Rectal smooth muscle tissue (tissue), 1 donor: ENCODE data around the gene SLC27A5.

Source experiments
- H3K27ac ChIP-seq: one replicate; pipeline ENCODE4 v1.7.0; 2013; ENCODE audit warnings: low read depth, low read length, inconsistent platforms
- H3K27me3 ChIP-seq: one replicate; pipeline ENCODE4 v1.7.0; 2013; ENCODE audit warnings: low read length; ENCODE audit not compliant: control insufficient read depth, insufficient read depth
- H3K36me3 ChIP-seq: one replicate; pipeline ENCODE4 v1.7.0; 2013; ENCODE audit warnings: low read length; ENCODE audit not compliant: control insufficient read depth, insufficient read depth
- H3K4me1 ChIP-seq: one replicate; pipeline ENCODE4 v1.7.0; 2013; ENCODE audit warnings: low read length; ENCODE audit not compliant: control insufficient read depth, insufficient read depth
- H3K4me3 ChIP-seq: one replicate; pipeline ENCODE4 v1.7.0; 2013; ENCODE audit warnings: low read length
- H3K9ac ChIP-seq: one replicate; pipeline ENCODE4 v1.7.0; 2013; ENCODE audit warnings: low read length

SLC27A5 gene

DNA sequence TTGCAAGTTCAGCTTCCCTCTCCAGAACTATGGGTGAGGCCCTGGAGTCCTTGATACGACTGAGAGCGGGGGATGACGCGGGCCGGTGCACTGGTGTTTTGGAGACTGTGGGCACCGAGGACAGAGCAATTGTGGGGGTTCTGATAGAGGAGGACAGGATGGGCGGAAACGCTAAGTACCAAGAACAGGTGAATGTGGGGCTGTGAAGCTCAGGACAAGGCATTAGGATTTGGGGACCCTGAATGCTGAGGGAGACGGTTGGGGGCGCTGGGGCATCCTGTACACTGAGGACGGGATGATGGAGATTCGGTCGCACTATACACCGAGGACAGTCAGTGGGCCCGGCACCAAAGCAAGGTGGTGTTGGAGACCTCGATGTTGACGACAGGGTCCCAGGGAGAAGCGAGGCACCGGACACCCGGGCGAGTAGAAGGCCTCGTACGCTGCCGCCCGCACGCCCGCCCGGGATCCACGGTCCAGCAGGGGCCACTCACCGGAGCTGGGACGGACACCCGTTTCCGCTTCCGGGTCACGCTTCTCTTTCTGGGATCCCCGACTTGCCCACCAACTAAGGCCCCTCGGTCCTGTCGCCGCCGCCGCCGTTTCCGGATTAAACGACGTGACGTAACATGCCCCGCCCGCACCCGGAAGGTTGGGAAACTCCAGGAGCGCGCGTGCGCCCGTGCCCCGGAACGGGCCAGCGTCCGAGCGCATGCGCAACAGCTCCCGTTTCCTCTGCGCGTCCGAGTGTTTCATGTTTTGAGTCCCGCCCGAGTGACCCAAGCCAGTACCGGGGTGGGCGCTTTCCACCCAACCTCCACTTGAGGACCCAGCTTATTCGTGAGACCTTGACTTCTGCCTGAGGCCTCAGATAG is 42.9 kb upstream of the SLC27A5 start, which contains the start of gene CHMP2A:
Gene CHMP2A (minus strand): TSS at position 612 of the 875 bp plus-strand sequence. CDS start 893 bp downstream, outside the sequence.
- H3K36me3 ChIP-seq: peaks cover 32% of the 10 kb centered on the region
- peaks cover 17% of the 10 kb centered on the region for H3K4me1 ChIP-seq

DNA sequence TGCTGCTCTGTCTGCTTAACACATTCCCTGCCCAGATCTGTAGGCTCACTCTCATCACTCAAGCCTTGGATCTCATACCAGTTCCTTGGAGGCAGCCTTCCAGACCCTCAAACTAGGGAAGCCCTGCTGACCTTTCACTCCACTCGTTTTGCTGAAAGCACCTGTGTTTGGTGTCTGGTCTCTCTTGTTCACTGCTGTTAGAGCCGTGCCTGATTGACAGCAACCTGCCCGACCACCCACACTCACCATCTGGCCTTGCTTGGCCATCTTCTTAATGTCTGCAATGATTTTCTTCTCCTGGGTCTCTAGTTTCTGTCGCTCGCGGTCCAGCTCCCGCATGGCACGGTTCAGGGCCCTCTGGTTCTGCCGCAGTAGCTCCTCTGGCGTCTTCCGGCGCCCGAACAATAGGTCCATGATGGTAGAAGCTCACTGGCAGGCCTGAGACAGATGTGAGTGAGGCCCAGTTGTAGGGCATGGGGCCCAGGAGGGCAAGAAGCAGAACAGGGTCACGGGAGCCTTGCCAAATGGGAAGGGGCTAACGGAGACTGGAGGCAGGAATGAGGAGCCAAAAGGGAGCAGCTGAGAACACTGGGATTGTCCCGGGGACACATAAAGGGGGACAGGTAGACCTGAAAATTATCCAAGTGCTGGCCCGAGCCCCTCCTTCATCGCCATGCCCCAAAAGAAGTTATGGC is 42.2 kb upstream of the SLC27A5 start:
- peaks cover 17% of the 10 kb centered on the region for H3K4me1 ChIP-seq
- H3K36me3 ChIP-seq: peaks cover 40% of the 10 kb centered on the region

More for the DNA sequence above, 42.9 kb upstream of the SLC27A5 start, which contains the start of gene CHMP2A:
- Histone ChIP-seq H3K4me3 (peak within 1 kb of the TSS; percentile 89), H3K27me3 (no peaks in the 10 kb centered on the region), H3K27ac (peak within 1 kb of the TSS; percentile 92), H3K9ac (peak within 1 kb of the TSS; percentile 89)

DNA sequence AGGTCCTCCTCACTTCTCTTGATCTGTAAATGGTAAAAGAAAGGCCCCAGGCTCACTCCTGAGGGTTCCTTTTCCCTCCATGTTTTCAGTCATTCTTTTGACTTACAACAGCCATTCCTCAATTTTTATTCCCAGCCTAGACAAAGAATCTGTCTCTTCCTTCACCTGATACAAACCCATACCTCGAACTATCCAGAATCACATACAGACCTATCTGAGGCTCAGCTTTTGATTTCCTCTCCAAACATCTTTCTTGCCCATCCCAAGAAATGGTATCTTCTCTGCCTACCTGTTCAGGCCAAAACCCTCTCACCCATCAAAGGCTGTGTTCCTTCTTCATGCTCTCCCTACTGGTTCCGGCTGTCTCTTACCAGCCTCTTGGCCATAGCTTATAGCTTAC is 40.9 kb upstream of the SLC27A5 start:
- Histone ChIP-seq H3K27ac (no peak overlapping the region), H3K9ac (no peak overlapping the region), H3K4me3 (no peak overlapping the region), H3K36me3 (peaks cover 52% of the 10 kb centered on the region), H3K4me1 (peaks cover 17% of the 10 kb centered on the region), H3K27me3 (no peaks in the 10 kb centered on the region)

More for the DNA sequence above, 42.2 kb upstream of the SLC27A5 start:
- Histone ChIP-seq H3K27me3 (no peaks in the 10 kb centered on the region), H3K27ac (peak overlapping the region; percentile 92), H3K4me3 (peak overlapping the region; percentile 89), H3K9ac (peak overlapping the region; percentile 89)

DNA sequence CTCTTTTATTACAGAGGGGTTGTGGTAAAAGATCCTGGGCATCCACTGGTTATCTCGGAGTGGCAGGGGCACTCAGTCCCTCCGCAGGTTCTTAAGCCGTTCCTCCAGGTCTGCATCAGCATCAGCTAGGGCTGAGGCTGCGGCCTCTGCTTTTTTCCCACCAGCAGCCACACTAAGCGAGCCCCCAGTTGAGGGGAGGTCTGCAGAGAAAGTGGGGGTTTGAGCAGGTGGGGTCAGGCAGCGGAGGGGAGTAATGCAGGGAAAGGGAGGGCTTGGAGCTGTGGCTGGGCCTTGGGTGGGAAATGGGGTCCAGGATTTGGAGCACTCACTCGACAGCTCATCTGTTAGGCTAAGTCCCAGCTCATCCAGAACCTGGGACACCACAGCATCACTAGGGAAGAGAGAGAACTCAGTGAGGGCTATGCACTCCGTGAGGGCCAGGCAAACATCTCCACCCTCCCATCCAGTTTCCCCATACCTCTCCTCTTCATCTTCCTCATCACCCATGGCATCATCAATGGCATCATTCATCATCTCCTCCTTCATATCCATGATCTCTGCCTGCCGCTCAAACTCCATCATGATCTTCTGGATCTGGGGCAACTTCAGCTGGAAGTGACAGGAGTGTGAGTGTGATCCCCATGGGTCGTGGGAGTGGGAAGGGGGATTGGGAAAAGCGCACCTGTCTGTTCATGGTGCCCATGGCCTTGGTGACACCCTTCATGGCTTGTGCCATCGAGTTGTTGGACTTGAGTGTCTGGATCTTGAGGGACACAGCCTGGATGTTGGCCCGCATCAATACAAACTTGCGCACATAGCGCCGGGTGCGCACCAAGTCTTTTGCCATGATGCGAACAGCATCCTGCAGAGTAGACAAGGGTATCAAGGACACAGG is 40.0 kb upstream of the SLC27A5 start:
- H3K4me1 ChIP-seq: peaks cover 12% of the 10 kb centered on the region
- H3K27me3 ChIP-seq: no peaks in the 10 kb centered on the region
- H3K27ac ChIP-seq: no peak overlapping the region
- H3K36me3 ChIP-seq: peaks cover 53% of the 10 kb centered on the region
- H3K4me3 ChIP-seq: no peak overlapping the region
- no peak overlapping the region for H3K9ac ChIP-seq

DNA sequence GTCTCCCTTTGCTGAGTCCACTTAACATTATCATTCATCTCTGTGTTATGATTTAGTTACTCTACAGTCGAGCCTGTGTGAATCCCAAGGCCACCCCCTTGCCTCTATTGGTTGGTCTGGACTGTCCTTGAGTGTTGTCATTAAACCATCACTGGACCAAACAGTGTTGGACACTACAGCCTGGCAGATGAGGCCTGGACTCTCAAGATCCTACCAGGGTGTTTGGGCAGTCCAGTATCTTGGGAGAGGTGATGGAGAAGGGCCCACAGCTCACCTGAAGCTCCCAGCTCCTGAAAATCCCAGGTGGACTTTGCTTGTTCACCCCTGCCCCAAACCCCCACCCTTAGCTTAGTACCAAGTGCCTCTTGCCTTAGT is 39.3 kb upstream of the SLC27A5 start:
- H3K36me3 ChIP-seq: peaks cover 51% of the 10 kb centered on the region
- H3K27ac ChIP-seq: no peak overlapping the region
- H3K27me3 ChIP-seq: no peaks in the 10 kb centered on the region
- no peak overlapping the region for H3K9ac ChIP-seq
- peaks cover 17% of the 10 kb centered on the region for H3K4me1 ChIP-seq
- H3K4me3 ChIP-seq: no peak overlapping the region

DNA sequence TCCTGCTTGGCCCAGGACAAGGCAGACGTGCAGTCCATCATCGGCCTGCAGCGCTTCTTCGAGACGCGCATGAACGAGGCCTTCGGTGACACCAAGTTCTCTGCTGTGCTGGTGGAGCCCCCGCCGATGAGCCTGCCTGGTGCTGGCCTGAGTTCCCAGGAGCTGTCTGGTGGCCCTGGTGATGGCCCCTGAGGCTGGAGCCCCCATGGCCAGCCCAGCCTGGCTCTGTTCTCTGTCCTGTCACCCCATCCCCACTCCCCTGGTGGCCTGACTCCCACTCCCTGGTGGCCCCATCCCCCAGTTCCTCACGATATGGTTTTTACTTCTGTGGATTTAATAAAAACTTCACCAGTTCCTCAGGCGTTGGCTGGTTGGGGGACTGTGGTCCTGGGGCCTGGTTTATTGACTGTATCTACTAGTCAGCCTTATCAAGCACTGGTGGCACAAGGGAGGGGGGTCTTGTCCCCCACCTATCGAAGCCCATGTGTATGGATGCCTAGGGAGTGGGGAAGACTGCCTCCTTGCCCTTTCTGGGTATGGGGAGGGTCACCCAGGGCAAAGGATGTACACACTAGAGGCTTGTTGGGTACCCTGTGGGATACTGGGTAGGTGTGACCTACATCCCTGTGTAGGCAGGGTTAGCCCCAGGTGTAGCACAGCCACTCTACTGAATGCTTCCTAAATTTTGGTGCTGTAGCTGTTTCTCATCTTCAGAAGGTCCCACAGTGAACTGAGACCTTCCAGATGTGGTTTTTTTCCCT is 38.8 kb upstream of the SLC27A5 start:
- Histone ChIP-seq H3K36me3 (peaks cover 50% of the 10 kb centered on the region), H3K4me3 (no peak overlapping the region)

DNA sequence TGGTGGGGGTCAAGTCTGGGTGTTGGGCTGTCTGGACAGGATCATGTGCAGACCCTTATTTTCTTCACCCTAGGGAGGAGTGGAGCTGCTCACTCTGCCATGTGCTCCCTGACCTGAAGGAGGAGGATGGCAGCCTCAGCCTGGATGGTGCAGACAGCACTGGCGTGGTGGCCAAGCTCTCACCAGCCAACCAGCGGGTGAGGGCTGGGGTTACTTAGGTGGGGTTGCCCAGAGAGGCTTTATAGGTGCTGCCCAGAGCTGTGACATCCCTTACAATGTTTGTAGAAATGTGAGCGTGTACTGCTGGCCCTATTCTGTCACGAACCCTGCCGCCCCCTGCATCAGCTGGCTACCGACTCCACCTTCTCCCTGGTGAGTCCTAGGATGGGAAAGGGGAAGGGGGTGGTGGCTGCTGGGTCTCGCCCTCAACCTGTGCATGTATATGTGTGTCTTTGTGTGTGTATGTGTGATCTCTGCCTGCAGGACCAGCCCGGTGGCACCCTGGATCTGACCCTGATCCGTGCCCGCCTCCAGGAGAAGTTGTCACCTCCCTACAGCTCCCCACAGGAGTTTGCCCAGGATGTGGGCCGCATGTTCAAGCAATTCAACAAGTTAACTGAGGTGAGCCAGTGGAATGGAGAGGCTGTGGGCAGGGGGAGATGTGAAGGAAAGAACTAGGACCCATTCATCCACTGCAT is 38.0 kb upstream of the SLC27A5 start:
- Histone ChIP-seq H3K9ac (no peak overlapping the region), H3K36me3 (peaks cover 50% of the 10 kb centered on the region), H3K4me3 (no peak overlapping the region), H3K27ac (no peak overlapping the region), H3K27me3 (no peaks in the 10 kb centered on the region), H3K4me1 (peaks cover 20% of the 10 kb centered on the region)

More for the DNA sequence above, 38.8 kb upstream of the SLC27A5 start:
- Histone ChIP-seq H3K4me1 (peaks cover 22% of the 10 kb centered on the region), H3K9ac (no peak overlapping the region), H3K27me3 (no peaks in the 10 kb centered on the region), H3K27ac (no peak overlapping the region)

DNA sequence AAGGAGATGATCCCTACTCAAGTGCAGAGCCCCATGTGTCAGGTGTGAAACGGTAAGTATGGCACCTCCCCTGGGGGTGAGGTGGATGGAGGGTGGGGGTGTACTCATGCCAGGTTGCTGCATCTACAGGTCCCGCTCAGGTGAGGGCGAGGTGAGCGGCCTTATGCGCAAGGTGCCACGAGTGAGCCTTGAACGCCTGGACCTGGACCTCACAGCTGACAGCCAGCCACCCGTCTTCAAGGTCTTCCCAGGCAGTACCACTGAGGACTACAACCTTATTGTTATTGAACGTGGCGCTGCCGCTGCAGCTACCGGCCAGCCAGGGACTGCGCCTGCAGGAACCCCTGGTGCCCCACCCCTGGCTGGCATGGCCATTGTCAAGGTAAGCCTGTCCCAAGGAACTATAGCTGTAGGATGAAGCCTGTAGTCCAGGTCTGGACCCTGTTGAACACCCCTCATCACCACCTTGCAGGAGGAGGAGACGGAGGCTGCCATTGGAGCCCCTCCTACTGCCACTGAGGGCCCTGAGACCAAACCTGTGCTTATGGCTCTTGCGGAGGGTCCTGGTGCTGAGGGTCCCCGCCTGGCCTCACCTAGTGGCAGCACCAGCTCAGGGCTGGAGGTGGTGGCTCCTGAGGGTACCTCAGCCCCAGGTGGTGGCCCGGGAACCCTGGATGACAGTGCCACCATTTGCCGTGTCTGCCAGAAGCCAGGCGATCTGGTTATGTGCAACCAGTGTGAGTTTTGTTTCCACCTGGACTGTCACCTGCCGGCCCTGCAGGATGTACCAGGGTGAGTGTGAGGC is 37.3 kb upstream of the SLC27A5 start:
- Histone ChIP-seq H3K36me3 (peaks cover 50% of the 10 kb centered on the region), H3K4me3 (no peak overlapping the region), H3K27me3 (no peaks in the 10 kb centered on the region), H3K4me1 (peaks cover 16% of the 10 kb centered on the region), H3K27ac (no peak overlapping the region), H3K9ac (no peak overlapping the region)

DNA sequence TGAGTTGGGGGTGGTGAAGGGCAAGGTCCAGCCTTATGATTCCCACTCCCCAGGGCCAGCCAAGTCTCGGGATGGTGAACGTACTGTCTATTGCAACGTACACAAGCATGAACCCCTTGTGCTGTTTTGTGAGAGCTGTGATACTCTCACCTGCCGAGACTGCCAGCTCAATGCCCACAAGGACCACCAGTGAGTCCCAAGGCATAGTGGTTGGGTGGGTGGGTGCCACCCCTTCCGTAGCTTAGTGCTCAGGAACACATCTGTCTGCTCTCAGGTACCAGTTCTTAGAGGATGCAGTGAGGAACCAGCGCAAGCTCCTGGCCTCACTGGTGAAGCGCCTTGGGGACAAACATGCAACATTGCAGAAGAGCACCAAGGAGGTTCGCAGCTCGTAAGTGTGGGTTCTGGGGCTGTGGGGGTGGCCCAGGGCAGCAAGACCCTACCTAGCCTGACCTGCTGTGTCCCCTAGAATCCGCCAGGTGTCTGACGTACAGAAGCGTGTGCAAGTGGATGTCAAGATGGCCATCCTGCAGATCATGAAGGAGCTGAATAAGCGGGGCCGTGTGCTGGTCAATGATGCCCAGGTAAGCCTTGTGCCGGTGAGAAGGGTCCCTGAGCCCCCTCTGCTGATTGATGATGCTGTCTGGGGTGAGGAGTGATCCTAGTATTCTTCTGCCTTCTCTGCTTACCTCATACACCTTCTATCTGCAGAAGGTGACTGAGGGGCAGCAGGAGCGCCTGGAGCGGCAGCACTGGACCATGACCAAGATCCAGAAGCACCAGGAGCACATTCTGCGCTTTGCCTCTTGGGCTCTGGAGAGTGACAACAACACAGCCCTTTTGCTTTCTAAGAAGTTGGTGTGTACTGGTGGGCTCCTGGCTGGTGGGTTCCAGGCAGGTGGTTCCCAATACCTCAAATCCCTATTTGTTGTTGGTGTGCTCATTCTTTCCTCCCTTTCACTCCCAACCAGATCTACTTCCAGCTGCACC is 35.8 kb upstream of the SLC27A5 start:
- peaks cover 13% of the 10 kb centered on the region for H3K4me1 ChIP-seq
- H3K9ac ChIP-seq: no peak overlapping the region
- H3K27ac ChIP-seq: no peak overlapping the region
- peaks cover 50% of the 10 kb centered on the region for H3K36me3 ChIP-seq
- no peak overlapping the region for H3K4me3 ChIP-seq
- no peaks in the 10 kb centered on the region for H3K27me3 ChIP-seq

DNA sequence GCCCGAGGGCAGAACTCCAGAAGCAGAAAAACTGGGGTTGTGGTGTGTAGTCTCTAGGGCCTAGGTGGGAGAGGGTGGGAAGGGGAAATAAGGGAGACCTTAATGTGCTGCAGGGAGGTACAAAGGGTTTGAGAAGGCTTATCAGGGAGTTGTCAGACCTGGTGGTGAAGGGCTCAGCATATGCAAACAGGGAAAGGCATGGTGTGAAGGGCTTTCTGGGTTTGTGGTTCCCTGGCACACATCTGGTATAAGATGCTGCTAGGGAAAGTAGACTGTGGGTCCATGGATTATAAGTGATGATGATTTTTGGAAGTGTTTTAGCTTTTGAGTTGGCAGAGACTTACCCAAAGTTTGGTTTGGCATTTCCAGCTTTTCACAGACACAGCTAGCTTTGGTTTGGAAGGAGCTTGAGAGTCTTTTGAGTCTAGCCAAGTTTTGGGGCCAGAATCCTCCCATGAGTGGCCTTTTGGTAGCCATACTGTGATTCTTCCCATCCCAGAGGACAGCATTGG is 34.3 kb upstream of the SLC27A5 start:
- H3K27ac ChIP-seq: no peak overlapping the region

More for the DNA sequence above, 34.3 kb upstream of the SLC27A5 start:
- Histone ChIP-seq H3K4me3 (peak overlapping the region; percentile 74), H3K4me1 (peaks cover 13% of the 10 kb centered on the region), H3K9ac (peak overlapping the region; percentile 19), H3K27me3 (no peaks in the 10 kb centered on the region), H3K36me3 (peaks cover 42% of the 10 kb centered on the region)
